Head of caudate nucleus (tissue), 42 donors: ENCODE measurements around the gene CD200R1.

Experiments
- DNase-seq, 42 donors: peaks; one replicate each; pipeline versions ENCODE4 v3.0.0 to v3.0.0-alpha.2; 2020 to 2021; ENCODE audit warnings: mixed read lengths in 7 of 42
- intact Hi-C: fragments of 100-400 bp; cut with DNase I; formaldehyde crosslinking; loops from one replicate; pipeline ENCODE4 v1.15.0; 2022

Gene CD200R1

GRCh38 chr3:112974894-112975293 is at the start of gene CD200R1:
Gene CD200R1, minus strand, starts transcription at chr3:112975103. Its CDS starts 246 bp downstream, at chr3:112974857.
- DNase-seq = no peak
- intact Hi-C loops = loop anchor here (5.0 to 10.0 kb wide), 2 partner anchors 240 to 333 kb away; partner anchors contain the start of gene CCDC80

GRCh38 chr3:113021471-113021870 is 46.6 kb upstream of the CD200R1 start:
- intact Hi-C loops = no loop called here
- DNase-seq = no peak

GRCh38 chr3:113019182-113020137 is 44.6 kb upstream of the CD200R1 start:
- DNase-seq = peak; percentile 78 to 97 (median 91)
- intact Hi-C loops = no loop called here

GRCh38 chr3:113018536-113019181 is 43.8 kb upstream of the CD200R1 start:
- peak in 5 of 42 donors; percentile 3 to 33 (median 13) for DNase-seq
- intact Hi-C loops = no loop called here

GRCh38 chr3:113013593-113013992 is 38.7 kb upstream of the CD200R1 start:
- intact Hi-C loops = no loop called here
- DNase-seq = no peak

- intact Hi-C loops = no loop called here
- no peak for DNase-seq
Observed at GRCh38 chr3:113008117-113008516, 33.2 kb upstream of the CD200R1 start.

- DNase-seq = no peak
- intact Hi-C loops = no loop called here
Observed at GRCh38 chr3:113006359-113007056, 31.6 kb upstream of the CD200R1 start.

- intact Hi-C loops = no loop called here
Observed at GRCh38 chr3:113005611-113006010, 30.7 kb upstream of the CD200R1 start.

GRCh38 chr3:113002679-113003078 is 27.8 kb upstream of the CD200R1 start:
- intact Hi-C loops = no loop called here
- DNase-seq = no peak

More at GRCh38 chr3:113005611-113006010, 30.7 kb upstream of the CD200R1 start:
- DNase-seq = no peak

- no peak for DNase-seq
- intact Hi-C loops = no loop called here
Observed at GRCh38 chr3:113002037-113002436, 27.1 kb upstream of the CD200R1 start.

GRCh38 chr3:113000691-113001090 is 25.8 kb upstream of the CD200R1 start:
- DNase-seq = no peak
- intact Hi-C loops = no loop called here

- intact Hi-C loops = no loop called here
- DNase-seq = no peak
Observed at GRCh38 chr3:112995800-112996199, 20.9 kb upstream of the CD200R1 start.

GRCh38 chr3:112990672-112991602 is 16.0 kb upstream of the CD200R1 start, which contains the start of gene GTPBP8:
Gene GTPBP8, plus strand, starts transcription at chr3:112990984. Its CDS starts 16 bp downstream, at chr3:112991000.
- intact Hi-C loops = no loop called here
- DNase-seq = peak; percentile 86 to 97 (median 93)

- no peak for DNase-seq
- intact Hi-C loops = no loop called here
Observed at GRCh38 chr3:112987710-112988334, 12.9 kb upstream of the CD200R1 start.

GRCh38 chr3:112984485-112984884 is 9.6 kb upstream of the CD200R1 start:
- DNase-seq = no peak
- intact Hi-C loops = no loop called here

GRCh38 chr3:112982710-112983109 is 7.8 kb upstream of the CD200R1 start:
- no peak for DNase-seq
- intact Hi-C loops = no loop called here

GRCh38 chr3:112980080-112980479 is 5.2 kb upstream of the CD200R1 start:
- intact Hi-C loops = no loop called here
- DNase-seq = no peak
